ENCODE results near the gene PLCB1.

GRCh38 chr20:8293750-8294149 lies 161.7 kb downstream of the PLCB1 start:
- TF ChIP-seq CTCF (IDR thresholded peaks at IDR 0.05 in 2 of 3, conservative IDR thresholded peaks at IDR 0.05 in 1 of 3; ENCODE audit: control insufficient read depth in 2 of 3, extremely low read depth in 1 of 3, insufficient read depth in 1 of 3, low read depth in 3 of 3, low read length in 3 of 3) (no peak), REST (IDR thresholded peaks at IDR 0.05; ENCODE audit: low read depth, low read length) (no peak), NFIC (IDR thresholded peaks at IDR 0.05; ENCODE audit: low read depth, low read length) (no peak), POLR2A (IDR thresholded peaks at IDR 0.05; ENCODE audit: low read depth, low read length) (no peak)
